GM18505 (cell line): Measurements from ENCODE around the gene CGA.
A peak's percentile ranks its signal among the peaks of the same experiment; 100 is the strongest.
"Not testable (repeated sequence)": the region's sequence is repeated elsewhere in the genome, so short reads cannot be mapped to it uniquely, and the experiment has no call there.

Source experiments
- ATAC-seq: cut with Tn5 transposase; IDR thresholded peaks from one replicate; pipeline ENCODE4 v1.9.1; 2021; ENCODE audit not compliant: unreplicated experiment
- POLR2A ChIP-seq: IDR thresholded peaks from 4 replicates; pipeline ENCODE4 v1.6.1; 2011; ENCODE audit warnings: borderline replicate concordance; ENCODE audit not compliant: insufficient read depth, insufficient read length; ENCODE audit errors: extremely low read depth

The CGA gene

GRCh38 chr6:87095087-87095509 lies at the start of gene CGA:
Gene CGA (minus strand): TSS chr6:87095106. CDS start chr6:87088200, 6,906 bp downstream.
- no peak for TF ChIP-seq POLR2A
- no peak for ATAC-seq

- not testable (repeated sequence) for ATAC-seq
Measured at GRCh38 chr6:87139927-87140326, 45.0 kb upstream of the CGA start.

DNA sequence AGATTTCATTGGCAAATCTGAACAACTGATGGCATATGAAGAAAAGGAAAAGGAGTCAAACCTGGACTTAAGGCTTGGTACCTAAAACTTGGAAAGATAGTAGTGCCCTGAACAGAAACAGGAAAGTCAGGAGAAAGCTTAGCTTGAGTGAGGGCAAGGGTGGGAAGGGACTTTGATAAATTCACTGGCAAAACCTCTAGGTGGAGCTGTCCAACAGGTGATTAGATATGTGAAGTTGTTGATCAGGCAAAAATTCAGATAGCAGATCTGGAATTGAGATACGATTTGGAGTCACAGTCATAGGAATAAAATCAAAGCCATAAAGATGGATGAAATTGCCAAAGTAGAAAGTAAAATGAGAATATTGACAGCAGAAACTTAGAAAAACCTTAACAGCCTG lies 44.3 kb upstream of the CGA start:
- no peak for TF ChIP-seq POLR2A
- ATAC-seq = no peak

- TF ChIP-seq POLR2A = no peak
- ATAC-seq = no peak
Measured at GRCh38 chr6:87136963-87137362, 42.1 kb upstream of the CGA start.

DNA sequence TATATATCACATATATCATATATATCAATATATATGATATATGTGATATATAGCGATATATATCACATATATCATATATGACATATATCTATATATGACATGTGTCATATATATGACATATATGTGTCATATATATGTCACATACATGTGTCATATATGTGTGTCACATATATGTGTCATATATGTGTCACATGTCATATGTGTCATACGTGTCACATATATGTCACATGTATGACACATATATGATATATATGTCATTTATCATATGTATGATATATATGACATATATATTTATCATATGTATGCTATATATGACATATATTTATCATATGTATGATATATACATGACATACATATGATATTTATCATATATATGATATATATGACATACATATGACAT lies 32.8 kb upstream of the CGA start:
- TF ChIP-seq POLR2A = no peak
- no peak for ATAC-seq

GRCh38 chr6:87126501-87126900 lies 31.6 kb upstream of the CGA start:
- no peak for TF ChIP-seq POLR2A
- no peak for ATAC-seq

- no peak for TF ChIP-seq POLR2A
- no peak for ATAC-seq
Measured at GRCh38 chr6:87124074-87124473, 29.2 kb upstream of the CGA start.

DNA sequence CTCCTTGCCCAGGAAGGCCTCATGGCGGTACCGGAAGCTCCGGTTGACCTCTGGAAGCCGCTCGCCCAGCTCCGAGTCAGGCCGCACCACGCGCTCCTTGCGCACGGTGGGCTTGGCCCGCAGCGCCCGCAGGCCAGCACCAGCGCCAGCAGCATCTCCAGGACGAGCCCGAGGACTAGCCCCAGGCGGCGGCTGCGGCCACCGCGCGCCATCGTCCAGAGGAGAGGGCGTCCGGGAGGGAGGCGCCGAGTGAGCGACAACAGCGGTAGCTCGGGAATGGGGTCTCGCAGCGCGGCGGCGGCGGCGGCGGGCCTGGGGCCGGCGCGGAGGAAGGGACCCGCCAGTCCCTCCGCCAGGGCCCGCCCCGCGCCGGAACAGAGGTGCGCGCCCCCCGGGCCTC lies 27.6 kb upstream of the CGA start:
- no peak for TF ChIP-seq POLR2A
- no peak for ATAC-seq

DNA sequence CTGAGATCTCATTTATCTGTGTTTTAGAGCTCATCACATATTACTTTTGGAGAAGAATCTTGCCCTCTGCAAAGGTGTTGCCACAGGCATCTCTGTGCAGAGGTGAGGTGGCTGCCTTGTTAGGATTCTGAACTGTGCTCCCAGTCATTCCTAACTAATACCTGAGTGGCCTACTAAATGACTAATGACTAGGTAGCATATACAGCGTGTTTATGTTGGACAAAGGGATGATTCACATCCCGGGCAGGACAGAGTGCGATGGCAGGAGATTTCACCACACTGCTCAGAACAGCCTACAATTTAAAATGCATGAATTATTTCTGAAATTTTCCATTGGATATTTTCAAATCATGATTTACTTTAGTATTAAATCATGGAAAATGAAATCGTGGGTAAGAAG lies 23.1 kb upstream of the CGA start:
- TF ChIP-seq POLR2A = no peak
- no peak for ATAC-seq

- ATAC-seq = no peak
- TF ChIP-seq POLR2A = no peak
Measured at GRCh38 chr6:87116922-87117321, 22.0 kb upstream of the CGA start.

GRCh38 chr6:87115402-87116135 lies 20.7 kb upstream of the CGA start:
- ATAC-seq = peak; percentile 93
- TF ChIP-seq POLR2A = no peak

DNA sequence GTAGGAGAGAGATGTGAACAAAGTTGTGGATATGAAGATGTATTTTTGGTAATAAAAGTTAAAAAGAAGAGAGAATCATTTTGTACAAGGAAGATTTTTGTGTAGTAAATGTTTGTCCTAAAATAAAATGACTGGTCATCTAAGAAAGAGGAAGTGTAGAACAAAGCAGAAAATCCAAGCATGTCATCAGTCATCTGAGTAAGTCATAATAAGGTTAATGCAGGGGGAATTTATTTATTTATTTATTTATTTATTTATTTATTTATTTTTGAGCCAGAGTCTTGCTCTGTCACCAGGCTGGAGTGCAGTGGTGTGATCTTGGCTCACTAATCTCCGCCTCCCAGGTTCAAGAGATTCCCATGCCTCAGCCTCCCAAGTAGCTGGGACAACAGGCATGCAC lies 15.7 kb upstream of the CGA start:
- TF ChIP-seq POLR2A = no peak
- no peak for ATAC-seq

- TF ChIP-seq POLR2A = no peak
- ATAC-seq = no peak
Measured at GRCh38 chr6:87105823-87106222, 10.9 kb upstream of the CGA start.

DNA sequence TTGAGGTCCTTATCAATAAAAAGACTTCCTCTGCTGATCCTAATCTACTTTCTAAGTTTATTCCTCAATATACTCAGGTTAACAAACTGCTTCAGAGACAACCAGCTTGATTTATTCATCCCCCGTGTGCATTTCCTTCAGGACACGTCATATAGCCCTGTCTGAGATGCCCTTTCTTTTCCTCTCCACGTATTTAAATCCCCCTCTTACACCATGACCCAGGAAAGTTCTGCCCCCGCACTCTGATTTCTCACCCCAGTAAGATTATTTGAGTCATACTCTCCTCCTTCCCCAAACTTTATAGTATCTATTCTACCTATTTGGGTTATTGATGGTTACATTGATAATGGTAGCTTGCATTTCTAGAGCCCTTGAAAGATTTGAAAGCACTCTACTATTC lies 9.8 kb upstream of the CGA start:
- no peak for ATAC-seq
- no peak for TF ChIP-seq POLR2A
